H1 (cell line): ENCODE data around the gene ILF2. TPM values are rescaled to one million over a fixed set of nuclear protein-coding genes. Genes with fewer than 3 reads are reported as not detected.
A peak's percentile ranks its signal among the peaks of the same experiment; 100 is the strongest.

ENCODE experiments used
- CTCF ChIA-PET: fragments of 300-600 bp; sonication (Branson Sonifier 250); formaldehyde crosslinking; loops from one replicate; lab custom pipeline; 2021; ENCODE audit not compliant: partially characterized antibody; lab: Charles Lee
- POLR2A ChIA-PET: fragments of 300-600 bp; sonication (Branson Sonifier 250); formaldehyde crosslinking; loops from one replicate; lab custom pipeline; 2021; ENCODE audit warnings: inconsistent platforms; ENCODE audit not compliant: partially characterized antibody; lab: Charles Lee
- DNase-seq, 2 experiments: peaks; one replicate each; pipeline versions ENCODE4 v3.0.0 to v3.0.0-alpha.2; 2010 to 2022; ENCODE audit warnings: low spot score in 2 of 2, low read depth in 1 of 2, mixed read lengths in 1 of 2
- FAIRE-seq: peaks from 2 replicates; lab custom pipeline; 2011; peaks lifted over from hg19 to GRCh38; lab: Jason Lieb, UNC
- H2AFZ ChIP-seq: 2 replicates; pipeline ENCODE4 v1.8.1; 2012; ENCODE audit warnings: low read length, inconsistent platforms
- H2AK5ac ChIP-seq: 2 replicates; pipeline ENCODE4 v1.6.1; 2013; ENCODE audit warnings: low read depth, low read length
- H2BK120ac ChIP-seq: replicated peaks from 2 replicates; pipeline ENCODE3; 2013; ENCODE audit warnings: low read depth, low read length, inconsistent platforms
- H2BK12ac ChIP-seq: 2 replicates; pipeline ENCODE4 v1.6.1; 2013; ENCODE audit warnings: low read depth, low read length
- H2BK15ac ChIP-seq: 2 replicates; pipeline ENCODE4 v1.6.1; 2013; ENCODE audit warnings: low read length
- H2BK20ac ChIP-seq: 2 replicates; pipeline ENCODE4 v1.6.1; 2013; ENCODE audit warnings: low read length
- H2BK5ac ChIP-seq: 2 replicates; pipeline ENCODE4 v1.6.1; 2013; ENCODE audit warnings: low read depth, low read length
- H3K14ac ChIP-seq: 2 replicates; pipeline ENCODE4 v1.6.1; 2013; ENCODE audit warnings: inconsistent platforms; ENCODE audit not compliant: insufficient read length
- H3K18ac ChIP-seq: 2 replicates; pipeline ENCODE4 v1.6.1; 2013; ENCODE audit warnings: low read length; ENCODE audit errors: extremely low read depth
- H3K23ac ChIP-seq: 2 replicates; pipeline ENCODE4 v1.6.1; 2013; ENCODE audit warnings: inconsistent platforms; ENCODE audit not compliant: insufficient read length
- H3K23me2 ChIP-seq: 2 replicates; pipeline ENCODE4 v1.6.1; 2013; ENCODE audit warnings: low read depth, low read length
- H3K27ac ChIP-seq: 2 replicates; pipeline ENCODE4 v1.6.1; 2011; ENCODE audit warnings: low read depth, low read length, inconsistent platforms
- H3K27me3 ChIP-seq, 4 experiments: replicated peaks in 1 of 4; 1 replicate in 1 of 4; 2 replicates in 3 of 4; pipeline versions ENCODE4 v1.6.1 to v1.8.1; 2011 to 2013; ENCODE audit warnings: low read length in 3 of 4, mild to moderate bottlenecking in 3 of 4, inconsistent platforms in 2 of 4, mixed read lengths in 2 of 4, moderate library complexity in 1 of 4; ENCODE audit not compliant: control insufficient read depth in 3 of 4, insufficient read depth in 3 of 4; ENCODE audit errors: extremely low read depth in 1 of 4
- H3K36me3 ChIP-seq, 4 experiments: 2 replicates each; pipeline versions ENCODE4 v1.6.1 to v1.8.1; 2011 to 2013; ENCODE audit warnings: mild to moderate bottlenecking in 4 of 4, low read length in 3 of 4, moderate library complexity in 2 of 4, control low read depth in 1 of 4, inconsistent platforms in 1 of 4; ENCODE audit not compliant: insufficient read depth in 4 of 4, control insufficient read depth in 2 of 4
- H3K4ac ChIP-seq: replicated peaks from 2 replicates; pipeline ENCODE3; 2013; ENCODE audit warnings: low read length, low read depth, mixed read lengths, inconsistent platforms; ENCODE audit not compliant: insufficient read length
- H3K4me1 ChIP-seq, 4 experiments: replicated peaks in 1 of 4; 1 replicate in 1 of 4; 2 replicates in 3 of 4; pipeline versions ENCODE4 v1.6.1 to v1.8.1; 2011 to 2013; ENCODE audit warnings: low read length in 3 of 4, inconsistent platforms in 2 of 4, mixed read lengths in 1 of 4; ENCODE audit not compliant: insufficient read depth in 4 of 4, control insufficient read depth in 3 of 4
- H3K4me2 ChIP-seq, 2 experiments: 2 replicates each; pipeline versions ENCODE4 v1.6.1 to v1.8.1; 2011 to 2013; ENCODE audit warnings: low read depth in 2 of 2, low read length in 2 of 2, control low read depth in 1 of 2, inconsistent platforms in 1 of 2, mild to moderate bottlenecking in 1 of 2; ENCODE audit not compliant: insufficient read depth in 1 of 2
- H3K4me3 ChIP-seq, 4 experiments: fragments of 200-600, 300-600 bp in 1 of 4; sonication (generic), shearing (Covaris generic), sonication (Bioruptor Twin) in 1 of 4; 2 replicates each; pipeline versions ENCODE4 v1.5.1 to v1.8.1; 2011 to 2016; ENCODE audit warnings: low read length in 4 of 4, low read depth in 3 of 4, control low read depth in 2 of 4, inconsistent platforms in 2 of 4, mild to moderate bottlenecking in 2 of 4, mixed read lengths in 1 of 4, moderate library complexity in 1 of 4; ENCODE audit not compliant: insufficient read depth in 2 of 4; ENCODE audit errors: extremely low read depth in 1 of 4
- H3K56ac ChIP-seq: replicated peaks from 2 replicates; pipeline ENCODE3; 2013; ENCODE audit warnings: low read depth, mild to moderate bottlenecking, mixed read lengths, low read length, inconsistent platforms; ENCODE audit not compliant: insufficient read length
- H3K79me1 ChIP-seq: 2 replicates; pipeline ENCODE4 v1.6.1; 2013; ENCODE audit warnings: low read depth, low read length, control low read depth
- H3K79me2 ChIP-seq, 2 experiments: 2 replicates each; pipeline versions ENCODE4 v1.6.1 to v1.8.1; 2012 to 2013; ENCODE audit warnings: low read length in 2 of 2, mild to moderate bottlenecking in 2 of 2, inconsistent platforms in 1 of 2; ENCODE audit not compliant: insufficient read depth in 2 of 2, control insufficient read depth in 1 of 2
- H3K9ac ChIP-seq, 4 experiments: replicated peaks in 1 of 4; 1 replicate in 1 of 4; 2 replicates in 3 of 4; pipeline versions ENCODE4 v1.6.1 to v1.8.1; 2011 to 2013; ENCODE audit warnings: low read depth in 3 of 4, low read length in 3 of 4, control low read depth in 2 of 4, mild to moderate bottlenecking in 2 of 4, moderate library complexity in 2 of 4, inconsistent platforms in 1 of 4; ENCODE audit errors: extremely low read depth in 1 of 4
- H3K9me3 ChIP-seq, 2 experiments: 2 replicates each; pipeline versions ENCODE4 v1.6.1 to v1.8.1; 2012 to 2013; ENCODE audit warnings: mild to moderate bottlenecking in 2 of 2, moderate library complexity in 2 of 2, control low read depth in 1 of 2, inconsistent platforms in 1 of 2, low read depth in 1 of 2, low read length in 1 of 2, mixed read lengths in 1 of 2; ENCODE audit not compliant: insufficient read depth in 2 of 2
- H4K20me1 ChIP-seq, 2 experiments: replicated peaks in 1 of 2; 2 replicates each; pipeline versions ENCODE3 to v1.8.1; 2011 to 2013; ENCODE audit warnings: inconsistent platforms in 2 of 2, low read length in 2 of 2, mild to moderate bottlenecking in 1 of 2; ENCODE audit not compliant: insufficient read depth in 2 of 2, control insufficient read depth in 1 of 2
- H4K5ac ChIP-seq: 2 replicates; pipeline ENCODE4 v1.6.1; 2013; ENCODE audit warnings: low read length, low read depth, mixed read lengths, inconsistent platforms; ENCODE audit not compliant: insufficient read length
- H4K8ac ChIP-seq: 2 replicates; pipeline ENCODE4 v1.8.0; 2013; ENCODE audit warnings: mild to moderate bottlenecking, moderate library complexity, low read length, inconsistent platforms; ENCODE audit not compliant: insufficient read depth; ENCODE audit errors: extremely low read depth
- H4K91ac ChIP-seq: replicated peaks from 2 replicates; pipeline ENCODE3; 2013; ENCODE audit warnings: low read length, mixed read lengths, inconsistent platforms; ENCODE audit not compliant: insufficient read length
- ASH2L ChIP-seq: fragments of 200-600, 300-600 bp; sonication (generic); IDR thresholded peaks from one replicate; pipeline ENCODE4 v1.7.1; 2017; ENCODE audit warnings: low read length
- EGR1 ChIP-seq: IDR thresholded peaks from 2 replicates; pipeline ENCODE4 v1.6.1; 2011; ENCODE audit warnings: low read depth, low read length, borderline replicate concordance
- HDAC2 ChIP-seq, 2 experiments: fragments of 300-600 bp in 1 of 2; sonication (generic) in 1 of 2; IDR thresholded peaks; 2 replicates each; pipeline ENCODE4 v1.6.1; 2011 to 2012; ENCODE audit warnings: low read depth in 2 of 2, low read length in 2 of 2, mild to moderate bottlenecking in 2 of 2, moderate library complexity in 2 of 2, borderline replicate concordance in 1 of 2, inconsistent platforms in 1 of 2
- KDM1A ChIP-seq: fragments of 200-600, 300-600 bp; sonication (generic); IDR thresholded peaks from 2 replicates; pipeline ENCODE4 v1.7.1; 2016; ENCODE audit warnings: mild to moderate bottlenecking, low read length, borderline replicate concordance
- MAFK ChIP-seq: IDR thresholded peaks from 2 replicates; pipeline ENCODE4 v1.6.1; 2012; ENCODE audit warnings: low read depth, mild to moderate bottlenecking, improper control_type of control experiment, low read length
- PHF8 ChIP-seq: fragments of 200-600 bp; sonication (generic); conservative IDR thresholded peaks from 2 replicates; pipeline ENCODE4 v1.7.1; 2012; ENCODE audit warnings: low read depth, mild to moderate bottlenecking, inconsistent platforms, low read length, moderate library complexity
- POU5F1 ChIP-seq: IDR thresholded peaks from 2 replicates; pipeline ENCODE4 v1.6.1; 2011; ENCODE audit warnings: low read depth, mild to moderate bottlenecking, low read length, moderate library complexity
- RFX5 ChIP-seq: IDR thresholded peaks from 2 replicates; pipeline ENCODE4 v1.6.1; 2011; ENCODE audit warnings: low read depth, low read length, improper control_type of control experiment, borderline replicate concordance
- SIN3A ChIP-seq, 2 experiments: IDR thresholded peaks in 1 of 2; conservative IDR thresholded peaks in 1 of 2; 2 replicates each; pipeline ENCODE4 v1.6.1; 2011 to 2012; ENCODE audit warnings: low read length in 2 of 2, improper control_type of control experiment in 1 of 2, low read depth in 1 of 2, mild to moderate bottlenecking in 1 of 2
- SRF ChIP-seq: IDR thresholded peaks from 2 replicates; pipeline ENCODE4 v1.6.1; 2011; ENCODE audit warnings: mild to moderate bottlenecking, low read depth, low read length, moderate library complexity
- TEAD4 ChIP-seq: IDR thresholded peaks from 2 replicates; pipeline ENCODE4 v1.6.1; 2012; ENCODE audit warnings: low read depth, low read length, inconsistent platforms, mixed read lengths
- USF2 ChIP-seq: IDR thresholded peaks from 2 replicates; pipeline ENCODE4 v1.6.1; 2011; ENCODE audit warnings: low read length, improper control_type of control experiment
- WGBS, 2 experiments: shearing (Covaris generic) in 1 of 2; methylation state at CpG; one replicate each; pipeline versions ENCODE4 v1.1.6 to v1.1.7; 2013 to 2015; ENCODE audit warnings: low lambda C conversion rate in 2 of 2, mixed read lengths in 2 of 2, inconsistent platforms in 1 of 2, low coverage in 1 of 2, missing lambda C conversion rate in 1 of 2; ENCODE audit not compliant: insufficient replicate concordance in 2 of 2, insufficient coverage in 1 of 2, insufficient read length in 1 of 2; ENCODE audit errors: extremely low coverage in 1 of 2, missing lambda C conversion rate in 1 of 2; 5-methylcytosine and 5-hydroxymethylcytosine counted together
- polyA plus RNA-seq, 7 experiments: library from polyadenylated mRNA; depleted of rRNA in 3 of 7; stranded (reverse) in 5 of 7; unstranded in 2 of 7; fragments of >200 nt in 5 of 7; fragments of 200-250 nt in 2 of 7; gene quantifications; 1 replicate in 5 of 7; 2 replicates in 1 of 7; 4 replicates in 1 of 7; pipeline versions ENCODE4 v1.2.1 to v1.2.3, GENCODE V29; 2011 to 2013; ENCODE audit warnings: missing spikeins in 2 of 7, mixed read lengths in 2 of 7
- total RNA-seq: library from RNA; stranded (reverse); fragmentation: NEBNext Ultra II Directional; extraction: Animal tissue kit (Norgen Biotek cat#: 25700); gene quantifications from 2 replicates; pipeline ENCODE4 v1.2.1, GENCODE V29; 2021

Gene ILF2
- total and polyA plus RNA-seq, 2 of the 8 experiments (the other 6 are each of a cell fraction or from before 2014, with no cell fraction given) = 389 to 474 TPM

GRCh38 chr1:153630384-153630783, 40.4 kb downstream of the ILF2 start:
- Histone ChIP-seq H3K79me2 (peaks cover 0 to 10% of the 10 kb centered on the region in 2 experiments; a peak in 3 of 4 replicates), H3K9ac (no peak overlapping the region), H2BK15ac (peak overlapping the region; percentile 32; the same call in 1 of the 2 replicates), H4K8ac (no peak overlapping the region; the same call in 1 of the 2 replicates), H3K14ac (no peak overlapping the region), H3K27me3 (no peaks in the 10 kb centered on the region), H2AK5ac (no peak overlapping the region), H4K5ac (no peak overlapping the region), H3K4me1 (peaks cover 0 to 16% (median 11%) of the 10 kb centered on the region in 4 experiments; a peak in 6 of 7 replicates), H3K4me3 (no peak overlapping the region), H3K4me2 (no peak overlapping the region), H4K91ac (no peak overlapping the region), H3K9me3 (no peaks in the 10 kb centered on the region), H3K56ac (no peak overlapping the region), H3K4ac (no peak overlapping the region), H3K23me2 (peaks cover 7% of the 10 kb centered on the region), H3K79me1 (no peaks in the 10 kb centered on the region), H2BK5ac (no peak overlapping the region), H3K36me3 (peaks cover 0 to 2% (median 0%) of the 10 kb centered on the region in 4 experiments; a peak in 2 of 8 replicates), H3K23ac (no peak overlapping the region), H2AFZ (no peak overlapping the region), H3K27ac (no peak overlapping the region), H2BK20ac (no peak overlapping the region), H2BK12ac (no peak overlapping the region), H4K20me1 (no peaks in the 10 kb centered on the region), H3K18ac (no peak overlapping the region), H2BK120ac (no peak overlapping the region)
- DNase-seq = no peak
- 83% methylated on average over 7 of the region's 7 CpGs; no CpG with 5 or more reads in 1 of the 2 experiments for WGBS, 2 experiments
- CTCF ChIA-PET = interaction anchor here (0.8 to 10.2 kb wide), 14 partner anchors 9 to 142 kb away, joined by 3 to 115 read pairs (median 11); partner anchors contain the start of genes S100A14, S100A16 and S100A6
- POLR2A ChIA-PET = interaction anchor here (0.6 to 15.6 kb wide), 6 partner anchors 9 to 360 kb away, joined by 3 to 261 read pairs (median 4); partner anchors contain the start of genes RPS27, S100A14 and S100A16
- FAIRE-seq = no peak
- TF ChIP-seq EGR1 (no peak), TEAD4 (no peak), PHF8 (no peak), ASH2L (no peak), KDM1A (no peak), SRF (no peak), USF2 (no peak), HDAC2 (IDR thresholded peaks at IDR 0.05; ENCODE audit: borderline replicate concordance in 1 of 2, low read depth in 2 of 2, low read length in 2 of 2) (no peak), MAFK (no peak), RFX5 (no peak), SIN3A (conservative IDR thresholded peaks at IDR 0.05 in 1 of 2, IDR thresholded peaks at IDR 0.05 in 1 of 2; ENCODE audit: low read depth in 1 of 2, low read length in 2 of 2) (no peak), POU5F1 (no peak)
